Stimulated activated CD8-positive, alpha-beta memory T cell treated with anti-CD3 and anti-CD28 coated beads, Interleukin-2, amount 100 ng/mL, for 1 hour (primary cell): ENCODE results near the gene CNBD2.
"Not testable (repeated sequence)": the region's sequence is repeated elsewhere in the genome, so short reads cannot be mapped to it uniquely, and the experiment has no call there.

ENCODE experiments used
- DNase-seq, 2 donors: peaks; one replicate each; pipeline ENCODE4 v3.0.0-alpha.2; 2020; ENCODE audit warnings: low read depth in 2 of 2

The CNBD2 gene

GRCh38 chr20:36026131-36026530 is 57.7 kb downstream of the CNBD2 start:
- DNase-seq = not testable (repeated sequence)

- no peak for DNase-seq
Measured at GRCh38 chr20:36028106-36028808, 59.9 kb downstream of the CNBD2 start.

- DNase-seq = no peak
Measured at GRCh38 chr20:36030149-36030548, 61.8 kb downstream of the CNBD2 start.

GRCh38 chr20:36031806-36032205 is 63.4 kb downstream of the CNBD2 start:
- DNase-seq = no peak

GRCh38 chr20:36034875-36035274 is 66.5 kb downstream of the CNBD2 start:
- DNase-seq = no peak

GRCh38 chr20:36035745-36036144 is 67.4 kb downstream of the CNBD2 start:
- DNase-seq = no peak

GRCh38 chr20:36036688-36037087 is 68.3 kb downstream of the CNBD2 start:
- DNase-seq = no peak

- DNase-seq = no peak
Measured at GRCh38 chr20:36040571-36040970, 72.2 kb downstream of the CNBD2 start.

GRCh38 chr20:36043441-36043840 is 75.1 kb downstream of the CNBD2 start:
- DNase-seq = no peak

- no peak for DNase-seq
Measured at GRCh38 chr20:36043892-36044515, 75.6 kb downstream of the CNBD2 start.

GRCh38 chr20:36045373-36045714 is 77.0 kb downstream of the CNBD2 start:
- no peak for DNase-seq

GRCh38 chr20:36046073-36046798 is 77.8 kb downstream of the CNBD2 start:
- not testable (repeated sequence) for DNase-seq

- not testable (repeated sequence) for DNase-seq
Measured at GRCh38 chr20:36049408-36049807, 81.0 kb downstream of the CNBD2 start.

GRCh38 chr20:36050436-36051317 is 82.3 kb downstream of the CNBD2 start:
- DNase-seq = peak; percentile 77 to 83

GRCh38 chr20:36051318-36052116 is 83.1 kb downstream of the CNBD2 start:
- DNase-seq = no peak

GRCh38 chr20:36052117-36052513 is 83.7 kb downstream of the CNBD2 start:
- no peak for DNase-seq

GRCh38 chr20:36053863-36054518 is 85.6 kb downstream of the CNBD2 start:
- DNase-seq = not testable (repeated sequence)

GRCh38 chr20:36055145-36055544 is 86.8 kb downstream of the CNBD2 start:
- DNase-seq = no peak

GRCh38 chr20:36060676-36061075 is 92.3 kb downstream of the CNBD2 start:
- no peak for DNase-seq

GRCh38 chr20:36061754-36062153 is 93.4 kb downstream of the CNBD2 start:
- DNase-seq = no peak

GRCh38 chr20:36062799-36063198 is 94.4 kb downstream of the CNBD2 start:
- no peak for DNase-seq
